KOPT-K1 (cell line): ENCODE results near the gene PKDCC.
"Not testable (repeated sequence)": the region's sequence is repeated elsewhere in the genome, so short reads cannot be mapped to it uniquely, and the experiment has no call there.

Experiments used
- H3K27ac ChIP-seq: fragments of 200-600 bp; sonication (generic); 2 replicates; pipeline ENCODE4 v1.5.1; 2016; ENCODE audit warnings: antibody characterized with exemption, mild to moderate bottlenecking, low read depth, low read length; ENCODE audit not compliant: poor library complexity, severe bottlenecking
- H3K36me3 ChIP-seq: fragments of 200-600 bp; sonication (generic); 2 replicates; pipeline ENCODE4 v1.5.1; 2017; ENCODE audit warnings: antibody characterized with exemption, mild to moderate bottlenecking, low read length, moderate library complexity; ENCODE audit not compliant: insufficient read depth
- H3K9me3 ChIP-seq: fragments of 200-600 bp; sonication (generic); 2 replicates; pipeline ENCODE4 v1.5.1; 2017; ENCODE audit warnings: antibody characterized with exemption, low read length, mild to moderate bottlenecking; ENCODE audit not compliant: insufficient read depth, poor library complexity, severe bottlenecking

The PKDCC gene

GRCh38 chr2:42025151-42025582 lies 22.7 kb upstream of the PKDCC start:
- H3K27ac ChIP-seq = no peak overlapping the region
- no peaks in the 10 kb centered on the region for H3K36me3 ChIP-seq
- H3K9me3 ChIP-seq = peaks cover 12% of the 10 kb centered on the region

GRCh38 chr2:42026272-42026671 lies 21.5 kb upstream of the PKDCC start:
- peaks cover 12% of the 10 kb centered on the region for H3K9me3 ChIP-seq

GRCh38 chr2:42028571-42029148 lies 19.2 kb upstream of the PKDCC start:
- H3K9me3 ChIP-seq = peaks cover 12% of the 10 kb centered on the region
- H3K36me3 ChIP-seq = no peaks in the 10 kb centered on the region
- no peak overlapping the region for H3K27ac ChIP-seq

More at GRCh38 chr2:42026272-42026671, 21.5 kb upstream of the PKDCC start:
- Histone ChIP-seq H3K36me3 (no peaks in the 10 kb centered on the region), H3K27ac (no peak overlapping the region)

- no peaks in the 10 kb centered on the region for H3K36me3 ChIP-seq
- no peak overlapping the region for H3K27ac ChIP-seq
Measured at GRCh38 chr2:42029171-42029570, 18.6 kb upstream of the PKDCC start.

GRCh38 chr2:42029639-42030199 lies 18.1 kb upstream of the PKDCC start:
- Histone ChIP-seq H3K27ac (no peak overlapping the region), H3K36me3 (no peaks in the 10 kb centered on the region), H3K9me3 (peaks cover 12% of the 10 kb centered on the region)

More at GRCh38 chr2:42029171-42029570, 18.6 kb upstream of the PKDCC start:
- H3K9me3 ChIP-seq = peaks cover 12% of the 10 kb centered on the region

GRCh38 chr2:42030200-42030759 lies 17.5 kb upstream of the PKDCC start:
- peaks cover 10% of the 10 kb centered on the region for H3K9me3 ChIP-seq
- H3K27ac ChIP-seq = no peak overlapping the region
- H3K36me3 ChIP-seq = no peaks in the 10 kb centered on the region

GRCh38 chr2:42030829-42031228 lies 17.0 kb upstream of the PKDCC start:
- Histone ChIP-seq H3K36me3 (no peaks in the 10 kb centered on the region), H3K27ac (no peak overlapping the region), H3K9me3 (peaks cover 9% of the 10 kb centered on the region)

- peaks cover 9% of the 10 kb centered on the region for H3K9me3 ChIP-seq
- H3K27ac ChIP-seq = no peak overlapping the region
- H3K36me3 ChIP-seq = no peaks in the 10 kb centered on the region
Measured at GRCh38 chr2:42031281-42032223, 16.3 kb upstream of the PKDCC start.

- Histone ChIP-seq H3K9me3 (peaks cover 2% of the 10 kb centered on the region), H3K27ac (no peak overlapping the region), H3K36me3 (no peaks in the 10 kb centered on the region)
Measured at GRCh38 chr2:42032224-42032620, 15.6 kb upstream of the PKDCC start.

- no peak overlapping the region for H3K27ac ChIP-seq
- no peaks in the 10 kb centered on the region for H3K9me3 ChIP-seq
- no peaks in the 10 kb centered on the region for H3K36me3 ChIP-seq
Measured at GRCh38 chr2:42032745-42033144, 15.1 kb upstream of the PKDCC start.

GRCh38 chr2:42034096-42034495 lies 13.7 kb upstream of the PKDCC start:
- not testable (repeated sequence) for H3K27ac ChIP-seq, H3K9me3 ChIP-seq, H3K36me3 ChIP-seq

GRCh38 chr2:42035241-42035640 lies 12.6 kb upstream of the PKDCC start:
- Histone ChIP-seq H3K27ac (no peak overlapping the region), H3K9me3 (no peaks in the 10 kb centered on the region), H3K36me3 (no peaks in the 10 kb centered on the region)

GRCh38 chr2:42036413-42036812 lies 11.4 kb upstream of the PKDCC start:
- Histone ChIP-seq H3K27ac (no peak overlapping the region), H3K36me3 (no peaks in the 10 kb centered on the region), H3K9me3 (no peaks in the 10 kb centered on the region)

- no peaks in the 10 kb centered on the region for H3K36me3 ChIP-seq
- H3K27ac ChIP-seq = no peak overlapping the region
- H3K9me3 ChIP-seq = no peaks in the 10 kb centered on the region
Measured at GRCh38 chr2:42036940-42037339, 10.9 kb upstream of the PKDCC start.

GRCh38 chr2:42040643-42041278 lies 7.1 kb upstream of the PKDCC start:
- H3K9me3 ChIP-seq = no peaks in the 10 kb centered on the region
- H3K27ac ChIP-seq = no peak overlapping the region
- no peaks in the 10 kb centered on the region for H3K36me3 ChIP-seq
